IMR-90 (cell line): ENCODE measurements around the gene PGAM4. TPM values are rescaled to one million over a fixed set of nuclear protein-coding genes. Genes with fewer than 3 reads are reported as not detected.

Source experiments
- ATAC-seq: fragments of 200-7000 bp; cut with Tn5 transposase; 2 replicates; pipeline ENCODE4 v1.9.1; 2020; ENCODE audit warnings: low read depth, mild to moderate bottlenecking, moderate library complexity
- BruUV-seq: library from RNA; stranded (reverse); fragments of 400-500 nt; replicated peaks from 2 replicates; lab custom pipeline; 2021; lab: Mats Ljungman, UMichigan
- CTCF ChIA-PET: fragments of 300-600 bp; formaldehyde crosslinking; extraction: SDS; loops from one replicate; lab custom pipeline; 2021; ENCODE audit warnings: antibody characterized with exemption; lab: Yijun Ruan, JAX
- POLR2A ChIA-PET: fragments of 300-600 bp; sonication (Branson Sonifier 250); formaldehyde crosslinking; loops from one replicate; lab custom pipeline; 2022; ENCODE audit warnings: antibody characterized with exemption; ENCODE audit not compliant: unreplicated experiment; lab: Charles Lee
- DNase-seq: peaks from one replicate; pipeline ENCODE4 v3.0.0; 2013
- H2AFZ ChIP-seq: replicated peaks from 2 replicates; pipeline ENCODE3; 2013; ENCODE audit warnings: low read length, mild to moderate bottlenecking; ENCODE audit not compliant: poor library complexity
- H2AK5ac ChIP-seq: 2 replicates; pipeline ENCODE4 v1.6.1; 2013; ENCODE audit warnings: low read depth, low read length, inconsistent platforms
- H2AK9ac ChIP-seq: replicated peaks from 2 replicates; pipeline ENCODE3; 2013; ENCODE audit warnings: mild to moderate bottlenecking, low read depth, low read length, moderate library complexity; ENCODE audit not compliant: poor library complexity
- H2BK120ac ChIP-seq: 2 replicates; pipeline ENCODE4 v1.6.1; 2013; ENCODE audit warnings: low read depth, low read length, inconsistent platforms
- H2BK15ac ChIP-seq: 3 replicates; pipeline ENCODE4 v1.6.1; 2013; ENCODE audit warnings: low read depth, low read length, inconsistent platforms
- H2BK20ac ChIP-seq: 2 replicates; pipeline ENCODE4 v1.6.1; 2013; ENCODE audit warnings: low read depth, mild to moderate bottlenecking, inconsistent platforms, low read length, moderate library complexity
- H2BK5ac ChIP-seq: 2 replicates; pipeline ENCODE4 v1.6.1; 2013; ENCODE audit warnings: mild to moderate bottlenecking, low read depth, low read length, inconsistent platforms; ENCODE audit not compliant: poor library complexity, severe bottlenecking
- H3K14ac ChIP-seq: replicated peaks from 2 replicates; pipeline ENCODE4 v1.6.1; 2013; ENCODE audit warnings: low read depth, low read length, inconsistent platforms
- H3K18ac ChIP-seq: 2 replicates; pipeline ENCODE4 v1.6.1; 2013; ENCODE audit warnings: low read depth, low read length, control low read depth
- H3K23ac ChIP-seq: 2 replicates; pipeline ENCODE4 v1.6.1; 2013; ENCODE audit warnings: low read depth, low read length, inconsistent platforms
- H3K27ac ChIP-seq: 2 replicates; pipeline ENCODE4 v1.5.1; 2013; ENCODE audit warnings: mild to moderate bottlenecking, control low read depth, low read length; ENCODE audit not compliant: insufficient read depth
- H3K27me3 ChIP-seq: 2 replicates; pipeline ENCODE4 v1.6.1; 2013; ENCODE audit warnings: low read length; ENCODE audit not compliant: control insufficient read depth, insufficient read depth
- H3K36me3 ChIP-seq: 2 replicates; pipeline ENCODE4 v1.6.1; 2013; ENCODE audit warnings: low read length, mixed read lengths; ENCODE audit not compliant: control insufficient read depth, insufficient read depth
- H3K4ac ChIP-seq: 2 replicates; pipeline ENCODE4 v1.6.1; 2013; ENCODE audit warnings: low read depth, low read length, inconsistent platforms
- H3K4me1 ChIP-seq: 2 replicates; pipeline ENCODE4 v1.6.1; 2013; ENCODE audit warnings: low read length, mixed read lengths; ENCODE audit not compliant: control insufficient read depth, insufficient read depth
- H3K4me2 ChIP-seq: 2 replicates; pipeline ENCODE4 v1.6.1; 2013; ENCODE audit warnings: low read depth, mild to moderate bottlenecking, control low read depth, low read length, moderate library complexity
- H3K4me3 ChIP-seq: 2 replicates; pipeline ENCODE4 v1.5.1; 2013; ENCODE audit warnings: low read depth, mild to moderate bottlenecking, control low read depth, low read length, moderate library complexity; ENCODE audit not compliant: insufficient read depth
- H3K56ac ChIP-seq: 2 replicates; pipeline ENCODE4 v1.6.1; 2013; ENCODE audit warnings: low read length, inconsistent platforms; ENCODE audit not compliant: insufficient read depth; ENCODE audit errors: extremely low read depth
- H3K79me1 ChIP-seq, 2 experiments: 2 replicates each; pipeline ENCODE4 v1.6.1; 2013; ENCODE audit warnings: low read length in 2 of 2, inconsistent platforms in 1 of 2, low read depth in 1 of 2
- H3K9ac ChIP-seq: 2 replicates; pipeline ENCODE4 v1.6.1; 2013; ENCODE audit warnings: low read depth, low read length, control low read depth
- H3K9me1 ChIP-seq: 2 replicates; pipeline ENCODE4 v1.6.1; 2013; ENCODE audit warnings: low read length, inconsistent platforms; ENCODE audit not compliant: insufficient read depth
- H3K9me3 ChIP-seq: 2 replicates; pipeline ENCODE4 v1.6.1; 2013; ENCODE audit warnings: low read length; ENCODE audit not compliant: control insufficient read depth, insufficient read depth
- H4K20me1 ChIP-seq: 2 replicates; pipeline ENCODE4 v1.6.1; 2013; ENCODE audit warnings: low read length, inconsistent platforms; ENCODE audit not compliant: insufficient read depth
- H4K5ac ChIP-seq: 2 replicates; pipeline ENCODE4 v1.6.1; 2013; ENCODE audit warnings: mild to moderate bottlenecking, low read depth, low read length, control low read depth
- H4K8ac ChIP-seq, 2 experiments: 2 replicates each; pipeline ENCODE4 v1.6.1; 2013; ENCODE audit warnings: low read depth in 2 of 2, low read length in 2 of 2, control low read depth in 1 of 2, inconsistent platforms in 1 of 2
- H4K91ac ChIP-seq: 2 replicates; pipeline ENCODE4 v1.6.1; 2013; ENCODE audit warnings: low read depth, low read length, inconsistent platforms; ENCODE audit not compliant: insufficient read depth
- BHLHE40 ChIP-seq: fragments of 150-350 bp; IDR thresholded peaks from 2 replicates; pipeline ENCODE4 v1.6.1; 2016; ENCODE audit warnings: mild to moderate bottlenecking, low read depth, low read length
- CEBPB ChIP-seq: IDR thresholded peaks from 2 replicates; pipeline ENCODE4 v1.6.1; 2012; ENCODE audit warnings: low read depth, low read length, improper control_type of control experiment
- CHD1 ChIP-seq: IDR thresholded peaks from 2 replicates; pipeline ENCODE4 v1.6.1; 2012; ENCODE audit warnings: low read depth, low read length, improper control_type of control experiment
- ELK1 ChIP-seq: fragments of 150-350 bp; IDR thresholded peaks from 2 replicates; pipeline ENCODE4 v1.6.1; 2016; ENCODE audit warnings: low read depth, mild to moderate bottlenecking, low read length, moderate library complexity, borderline replicate concordance
- FOS ChIP-seq: fragments of 150-350 bp; IDR thresholded peaks from 2 replicates; pipeline ENCODE4 v1.6.1; 2016; ENCODE audit warnings: low read depth, low read length
- MAFK ChIP-seq: IDR thresholded peaks from 2 replicates; pipeline ENCODE4 v1.6.1; 2012; ENCODE audit warnings: low read depth, low read length, improper control_type of control experiment
- MAZ ChIP-seq: IDR thresholded peaks from 2 replicates; pipeline ENCODE4 v1.6.1; 2012; ENCODE audit warnings: low read depth, mild to moderate bottlenecking, low read length, improper control_type of control experiment, moderate library complexity, borderline replicate concordance
- MXI1 ChIP-seq: IDR thresholded peaks from 2 replicates; pipeline ENCODE4 v1.6.1; 2012; ENCODE audit warnings: low read depth, mild to moderate bottlenecking, low read length, moderate library complexity, borderline replicate concordance
- NFE2L2 ChIP-seq: fragments of 150-350 bp; IDR thresholded peaks from 2 replicates; pipeline ENCODE4 v1.6.1; 2016; ENCODE audit warnings: low read depth, mild to moderate bottlenecking, low read length
- POLR2A ChIP-seq: IDR thresholded peaks from 2 replicates; pipeline ENCODE4 v1.6.1; 2012; ENCODE audit warnings: mild to moderate bottlenecking, low read depth, low read length
- RAD21 ChIP-seq: IDR thresholded peaks from 2 replicates; pipeline ENCODE4 v1.6.1; 2012; ENCODE audit warnings: low read length, improper control_type of control experiment
- RCOR1 ChIP-seq: IDR thresholded peaks from 2 replicates; pipeline ENCODE4 v1.6.1; 2012; ENCODE audit warnings: mild to moderate bottlenecking, low read length, improper control_type of control experiment; ENCODE audit not compliant: insufficient replicate concordance
- RFX5 ChIP-seq: IDR thresholded peaks from 2 replicates; pipeline ENCODE4 v1.8.0; 2012; ENCODE audit warnings: low read depth, mild to moderate bottlenecking, low read length, moderate library complexity
- SMC3 ChIP-seq: fragments of 150-350 bp; IDR thresholded peaks from 2 replicates; pipeline ENCODE4 v1.6.1; 2016; ENCODE audit warnings: low read depth, mild to moderate bottlenecking, antibody characterized with exemption, low read length, moderate library complexity
- USF2 ChIP-seq: fragments of 150-350 bp; IDR thresholded peaks from 2 replicates; pipeline ENCODE4 v1.6.1; 2017; ENCODE audit warnings: mild to moderate bottlenecking, antibody characterized with exemption, low read length, low read depth
- WGBS, 2 experiments: methylation state at CpG; one replicate each; pipeline versions ENCODE4 v1.1.5 to v1.1.7; 2013; ENCODE audit warnings: missing lambda C conversion rate in 2 of 2; ENCODE audit not compliant: insufficient read length in 1 of 2; ENCODE audit errors: extremely low coverage in 2 of 2; 5-methylcytosine and 5-hydroxymethylcytosine counted together
- dilution Hi-C: fragments of 300-500 bp; cut with HindIII; formaldehyde crosslinking; loops from one replicate; pipeline ENCODE4 v1.14.3; 2018; ENCODE audit warnings: low sequenced_read_pairs; ENCODE audit not compliant: unreplicated experiment
- in situ Hi-C: fragments of 300-500 bp; cut with MboI; formaldehyde crosslinking; loops from 3 replicates; pipeline ENCODE4 v1.14.3; 2019; ENCODE audit warnings: low sequenced_read_pairs, inconsistent platforms, mixed read lengths
- intact Hi-C: fragments of 100-400 bp; cut with micrococcal nuclease; formaldehyde crosslinking; loops from 2 replicates; pipeline ENCODE4 v1.10.0; 2022
- polyA plus RNA-seq, 3 experiments: library from polyadenylated mRNA; depleted of rRNA; stranded (reverse); fragments of >200 nt; gene quantifications; 2 replicates each; pipeline ENCODE4 v1.2.3, GENCODE V29; 2012; ENCODE audit warnings: low replicate concordance in 1 of 3
- total RNA-seq: library from RNA; depleted of rRNA; stranded (reverse); fragments of >200 nt; gene quantifications from 2 replicates; pipeline ENCODE4 v1.2.3, GENCODE V29; 2012
- TF ChIP-seq, protein P1 (sequence below): conservative IDR thresholded peaks from 2 replicates; pipeline ENCODE4 v1.5.1; 2012; ENCODE audit warnings: mild to moderate bottlenecking, low read depth, low read length, improper control_type of control experiment

The PGAM4 gene
- total and polyA plus RNA-seq, 2 of the 4 experiments (the other 2 are of a cell fraction) = 0.46 to 0.72 TPM

GRCh38 chrX:77960567-77960966, 8.9 kb downstream of the PGAM4 start:
- peaks cover 5 to 10% of the 10 kb centered on the region in 2 experiments for H3K79me1 ChIP-seq
- no peak overlapping the region for H2BK15ac ChIP-seq
- in situ Hi-C loops = no loop called here
- H3K27me3 ChIP-seq = peaks cover 2% of the 10 kb centered on the region; the same call in 1 of the 2 replicates
- H3K23ac ChIP-seq = no peak overlapping the region
- DNase-seq (no peak), ATAC-seq (no peak)
- no peak overlapping the region for H3K56ac ChIP-seq
- no peak overlapping the region for H2BK120ac ChIP-seq
- H4K91ac ChIP-seq = no peak overlapping the region
- H3K9me1 ChIP-seq = no peaks in the 10 kb centered on the region
- H2AK5ac ChIP-seq = no peak overlapping the region
- TF ChIP-seq RAD21 (no peak), ELK1 (no peak), MAZ (no peak), RFX5 (no peak), SMC3 (no peak), FOS (no peak), RCOR1 (no peak), MAFK (no peak), BHLHE40 (no peak), MXI1 (no peak), CHD1 (no peak), POLR2A (no peak), CEBPB (no peak), USF2 (no peak), NFE2L2 (no peak)
- TF ChIP-seq, protein P1, sequence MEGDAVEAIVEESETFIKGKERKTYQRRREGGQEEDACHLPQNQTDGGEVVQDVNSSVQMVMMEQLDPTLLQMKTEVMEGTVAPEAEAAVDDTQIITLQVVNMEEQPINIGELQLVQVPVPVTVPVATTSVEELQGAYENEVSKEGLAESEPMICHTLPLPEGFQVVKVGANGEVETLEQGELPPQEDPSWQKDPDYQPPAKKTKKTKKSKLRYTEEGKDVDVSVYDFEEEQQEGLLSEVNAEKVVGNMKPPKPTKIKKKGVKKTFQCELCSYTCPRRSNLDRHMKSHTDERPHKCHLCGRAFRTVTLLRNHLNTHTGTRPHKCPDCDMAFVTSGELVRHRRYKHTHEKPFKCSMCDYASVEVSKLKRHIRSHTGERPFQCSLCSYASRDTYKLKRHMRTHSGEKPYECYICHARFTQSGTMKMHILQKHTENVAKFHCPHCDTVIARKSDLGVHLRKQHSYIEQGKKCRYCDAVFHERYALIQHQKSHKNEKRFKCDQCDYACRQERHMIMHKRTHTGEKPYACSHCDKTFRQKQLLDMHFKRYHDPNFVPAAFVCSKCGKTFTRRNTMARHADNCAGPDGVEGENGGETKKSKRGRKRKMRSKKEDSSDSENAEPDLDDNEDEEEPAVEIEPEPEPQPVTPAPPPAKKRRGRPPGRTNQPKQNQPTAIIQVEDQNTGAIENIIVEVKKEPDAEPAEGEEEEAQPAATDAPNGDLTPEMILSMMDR = no peak
- no peaks in the 10 kb centered on the region for H4K20me1 ChIP-seq
- H3K27ac ChIP-seq = no peak overlapping the region
- no peak overlapping the region for H3K4ac ChIP-seq
- no peak overlapping the region for H3K18ac ChIP-seq
- no peak overlapping the region for H3K14ac ChIP-seq
- intact Hi-C loops = no loop called here
- no peak overlapping the region for H3K4me2 ChIP-seq
- H4K8ac ChIP-seq = no peak overlapping the region
- dilution Hi-C loops = no loop called here
- WGBS, 2 experiments = no CpG with 5 or more reads among the region's 1 CpG
- CTCF ChIA-PET = no interaction called here
- POLR2A ChIA-PET = no interaction called here
- H2BK5ac ChIP-seq = no peak overlapping the region
- no peaks in the 10 kb centered on the region for H3K9me3 ChIP-seq
- H2BK20ac ChIP-seq = no peak overlapping the region
- H2AK9ac ChIP-seq = no peak overlapping the region
- no peak overlapping the region for H4K5ac ChIP-seq
- no peak overlapping the region for H3K9ac ChIP-seq
- no TSS peak for BruUV-seq
- H2AFZ ChIP-seq = no peak overlapping the region
- H3K4me1 ChIP-seq = no peaks in the 10 kb centered on the region
- no peak overlapping the region for H3K4me3 ChIP-seq
- no peaks in the 10 kb centered on the region for H3K36me3 ChIP-seq
